Suprapubic skin (tissue), 4 donors: ENCODE results near the gene HEXD. TPM values are rescaled to one million over a fixed set of nuclear protein-coding genes. Genes with fewer than 3 reads are reported as not detected.
"Not testable (repeated sequence)": the region's sequence is repeated elsewhere in the genome, so short reads cannot be mapped to it uniquely, and the experiment has no call there.

Experiments used
- DNase-seq, 2 donors: peaks; one replicate each; pipeline ENCODE4 v3.0.0-alpha.2; 2019; ENCODE audit warnings: low spot score in 2 of 2
- H3K27ac ChIP-seq: fragments of 200-600 bp; sonication (generic); one replicate; pipeline ENCODE4 v1.5.1; 2019
- H3K27me3 ChIP-seq: fragments of 200-600 bp; sonication (generic); one replicate; pipeline ENCODE4 v1.5.1; 2019
- H3K36me3 ChIP-seq: fragments of 200-600 bp; sonication (generic); one replicate; pipeline ENCODE4 v1.5.1; 2019
- H3K4me1 ChIP-seq: fragments of 200-600 bp; sonication (generic); one replicate; pipeline ENCODE4 v1.5.1; 2019
- H3K4me3 ChIP-seq: fragments of 200-600 bp; sonication (generic); one replicate; pipeline ENCODE4 v1.5.1; 2019; ENCODE audit warnings: mild to moderate bottlenecking
- H3K9me3 ChIP-seq: fragments of 200-600 bp; sonication (generic); one replicate; pipeline ENCODE4 v1.5.1; 2019
- EP300 ChIP-seq: sonication (generic); formaldehyde crosslinking; IDR thresholded peaks from one replicate; pipeline ENCODE4 v1.6.1; 2017; ENCODE audit warnings: antibody characterized with exemption
- POLR2A ChIP-seq, 2 donors: fragments of 450-650 bp; IDR thresholded peaks; one replicate each; pipeline ENCODE4 v1.6.1; 2017; ENCODE audit warnings: antibody characterized with exemption in 2 of 2, mild to moderate bottlenecking in 2 of 2, moderate library complexity in 2 of 2
- POLR2AphosphoS5 ChIP-seq, 3 donors: sonication (generic); formaldehyde crosslinking; IDR thresholded peaks; one replicate each; pipeline ENCODE4 v1.6.1; 2017; ENCODE audit warnings: antibody characterized with exemption in 3 of 3
- WGBS: methylation state at CpG from one replicate; pipeline ENCODE4 v1.1.5; 2018; 5-methylcytosine and 5-hydroxymethylcytosine counted together
- total RNA-seq, 4 donors: library from RNA; depleted of rRNA; stranded (reverse); fragments of >200 nt; gene quantifications; one replicate each; pipeline ENCODE4 v1.1.0, GENCODE V29; 2016
- TF ChIP-seq, protein P1 (sequence below), 2 donors: fragments of 200-600 bp in 1 of 2; fragments of 450-650 bp in 1 of 2; sonication (generic) in 1 of 2; IDR thresholded peaks; one replicate each; pipeline ENCODE4 v1.5.1; 2016 to 2019; ENCODE audit warnings: antibody characterized with exemption in 2 of 2, mild to moderate bottlenecking in 1 of 2, moderate library complexity in 1 of 2

HEXD gene
- total RNA-seq, 4 donors from 2014 or later = 28.1 to 84.6 (median 33.4) TPM

DNA sequence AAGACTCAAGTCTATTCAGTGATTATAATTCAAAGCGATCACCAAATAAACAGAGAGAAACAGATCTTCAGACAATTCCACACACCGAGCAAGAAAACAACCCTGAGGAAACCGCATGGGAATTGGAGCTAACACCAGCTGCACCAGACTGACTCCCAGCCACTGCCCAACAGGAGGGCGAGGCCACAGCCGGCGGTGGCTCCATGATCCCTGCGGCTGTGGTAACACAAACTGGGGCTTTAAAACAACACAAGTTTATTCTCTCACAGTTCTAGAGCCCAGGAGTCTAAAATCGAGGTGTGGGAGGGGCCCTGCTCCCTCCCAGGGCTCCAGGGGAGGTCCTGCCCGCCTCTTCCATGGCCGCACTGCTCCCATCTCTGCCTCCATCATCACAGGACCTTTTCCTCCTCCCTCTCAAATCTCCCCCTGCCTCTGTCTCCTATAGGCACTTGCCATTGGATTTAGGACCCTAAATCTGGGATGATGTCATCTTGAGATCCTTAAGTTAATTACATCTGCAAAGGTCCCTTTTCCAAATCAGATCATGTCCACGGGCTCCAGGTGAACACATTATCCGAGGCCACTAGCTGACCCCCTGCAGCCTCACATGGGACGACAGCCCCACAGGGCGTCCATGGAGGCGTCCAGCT lies 9.7 kb upstream of the HEXD start:
- TF ChIP-seq POLR2AphosphoS5 (IDR thresholded peaks at IDR 0.05) = no peak
- no peak for TF ChIP-seq EP300
- TF ChIP-seq POLR2A (IDR thresholded peaks at IDR 0.05) = no peak
- TF ChIP-seq, protein P1, sequence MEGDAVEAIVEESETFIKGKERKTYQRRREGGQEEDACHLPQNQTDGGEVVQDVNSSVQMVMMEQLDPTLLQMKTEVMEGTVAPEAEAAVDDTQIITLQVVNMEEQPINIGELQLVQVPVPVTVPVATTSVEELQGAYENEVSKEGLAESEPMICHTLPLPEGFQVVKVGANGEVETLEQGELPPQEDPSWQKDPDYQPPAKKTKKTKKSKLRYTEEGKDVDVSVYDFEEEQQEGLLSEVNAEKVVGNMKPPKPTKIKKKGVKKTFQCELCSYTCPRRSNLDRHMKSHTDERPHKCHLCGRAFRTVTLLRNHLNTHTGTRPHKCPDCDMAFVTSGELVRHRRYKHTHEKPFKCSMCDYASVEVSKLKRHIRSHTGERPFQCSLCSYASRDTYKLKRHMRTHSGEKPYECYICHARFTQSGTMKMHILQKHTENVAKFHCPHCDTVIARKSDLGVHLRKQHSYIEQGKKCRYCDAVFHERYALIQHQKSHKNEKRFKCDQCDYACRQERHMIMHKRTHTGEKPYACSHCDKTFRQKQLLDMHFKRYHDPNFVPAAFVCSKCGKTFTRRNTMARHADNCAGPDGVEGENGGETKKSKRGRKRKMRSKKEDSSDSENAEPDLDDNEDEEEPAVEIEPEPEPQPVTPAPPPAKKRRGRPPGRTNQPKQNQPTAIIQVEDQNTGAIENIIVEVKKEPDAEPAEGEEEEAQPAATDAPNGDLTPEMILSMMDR (IDR thresholded peaks at IDR 0.05) = no peak
- Histone ChIP-seq H3K4me1 (no peaks in the 10 kb centered on the region), H3K27ac (no peak overlapping the region), H3K4me3 (no peak overlapping the region), H3K9me3 (no peaks in the 10 kb centered on the region), H3K36me3 (peaks cover 34% of the 10 kb centered on the region), H3K27me3 (no peaks in the 10 kb centered on the region)
- 92% methylated on average over 15 of the region's 15 CpGs for WGBS
- no peak for DNase-seq

DNA sequence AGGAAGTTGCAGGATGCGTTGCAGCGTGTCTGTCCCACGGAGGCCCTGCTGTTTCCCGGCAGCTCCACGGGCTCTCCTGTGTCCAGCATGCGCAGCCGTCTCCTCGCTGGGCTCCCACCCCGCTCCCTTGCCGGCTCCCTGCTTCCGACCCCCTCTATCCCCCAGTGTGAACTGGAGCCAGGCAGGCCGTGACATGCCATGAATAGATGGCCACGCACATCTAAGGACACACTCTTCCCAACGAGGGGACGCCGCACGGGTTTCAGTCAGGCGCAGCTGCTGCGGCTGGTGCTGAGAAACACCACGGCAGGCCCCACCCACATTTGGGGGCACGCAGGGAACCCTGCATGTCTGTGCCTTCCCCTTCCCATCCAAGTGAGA lies 9.2 kb upstream of the HEXD start:
- TF ChIP-seq, protein P1 (IDR thresholded peaks at IDR 0.05) = no peak
- TF ChIP-seq POLR2AphosphoS5 (IDR thresholded peaks at IDR 0.05) = no peak
- no peak for TF ChIP-seq EP300
- no peak for TF ChIP-seq POLR2A (IDR thresholded peaks at IDR 0.05)
- 97% methylated on average over 18 of the region's 21 CpGs for WGBS

DNA sequence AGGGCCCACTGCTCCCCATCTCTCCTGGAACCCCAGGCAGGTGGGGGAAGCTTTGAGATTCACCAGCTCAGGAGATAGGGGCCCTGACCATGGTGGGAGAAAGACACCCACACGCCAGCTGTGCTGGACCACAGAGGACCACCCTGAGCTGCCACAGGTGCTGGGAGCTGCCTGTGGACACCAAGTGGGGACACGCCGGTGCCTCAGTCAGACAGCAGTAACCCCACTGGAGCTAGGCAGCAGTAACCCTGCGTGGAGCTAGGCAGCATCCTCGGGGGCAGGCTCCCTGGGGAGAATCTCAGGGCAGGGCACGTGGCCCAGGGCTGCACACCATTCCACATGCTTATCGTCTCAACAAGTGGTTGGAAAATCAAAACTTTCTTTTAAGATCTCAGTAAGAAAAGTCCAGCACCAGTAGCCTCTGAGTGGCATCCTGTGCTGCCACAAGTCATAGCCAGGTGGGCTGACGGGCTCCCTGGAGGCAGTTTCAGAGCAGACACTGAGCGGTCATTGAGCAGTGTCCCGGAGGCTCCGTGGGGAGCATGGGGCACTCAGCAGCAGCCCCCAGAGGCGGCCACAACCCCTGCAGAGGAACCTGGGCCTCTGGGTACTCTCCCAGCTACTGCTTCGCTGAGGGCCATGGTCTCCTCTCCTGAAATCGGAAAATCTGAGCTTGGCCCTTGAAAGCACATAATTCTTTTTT lies 8.0 kb upstream of the HEXD start:
- TF ChIP-seq, protein P1 (IDR thresholded peaks at IDR 0.05) = no peak
- TF ChIP-seq POLR2AphosphoS5 (IDR thresholded peaks at IDR 0.05) = no peak
- TF ChIP-seq POLR2A (IDR thresholded peaks at IDR 0.05) = no peak
- TF ChIP-seq EP300 = no peak
- no peaks in the 10 kb centered on the region for H3K9me3 ChIP-seq
- no peak overlapping the region for H3K4me3 ChIP-seq
- peaks cover 8% of the 10 kb centered on the region for H3K4me1 ChIP-seq
- DNase-seq = no peak
- peaks cover 21% of the 10 kb centered on the region for H3K36me3 ChIP-seq
- H3K27ac ChIP-seq = no peak overlapping the region
- H3K27me3 ChIP-seq = no peaks in the 10 kb centered on the region
- whole genome bisulfite sequencing = 91% methylated on average over 13 of the region's 14 CpGs

More for the DNA sequence above, 9.2 kb upstream of the HEXD start:
- Histone ChIP-seq H3K9me3 (no peaks in the 10 kb centered on the region), H3K27me3 (no peaks in the 10 kb centered on the region), H3K4me1 (no peaks in the 10 kb centered on the region), H3K4me3 (no peak overlapping the region), H3K36me3 (peaks cover 29% of the 10 kb centered on the region), H3K27ac (no peak overlapping the region)
- no peak for DNase-seq

DNA sequence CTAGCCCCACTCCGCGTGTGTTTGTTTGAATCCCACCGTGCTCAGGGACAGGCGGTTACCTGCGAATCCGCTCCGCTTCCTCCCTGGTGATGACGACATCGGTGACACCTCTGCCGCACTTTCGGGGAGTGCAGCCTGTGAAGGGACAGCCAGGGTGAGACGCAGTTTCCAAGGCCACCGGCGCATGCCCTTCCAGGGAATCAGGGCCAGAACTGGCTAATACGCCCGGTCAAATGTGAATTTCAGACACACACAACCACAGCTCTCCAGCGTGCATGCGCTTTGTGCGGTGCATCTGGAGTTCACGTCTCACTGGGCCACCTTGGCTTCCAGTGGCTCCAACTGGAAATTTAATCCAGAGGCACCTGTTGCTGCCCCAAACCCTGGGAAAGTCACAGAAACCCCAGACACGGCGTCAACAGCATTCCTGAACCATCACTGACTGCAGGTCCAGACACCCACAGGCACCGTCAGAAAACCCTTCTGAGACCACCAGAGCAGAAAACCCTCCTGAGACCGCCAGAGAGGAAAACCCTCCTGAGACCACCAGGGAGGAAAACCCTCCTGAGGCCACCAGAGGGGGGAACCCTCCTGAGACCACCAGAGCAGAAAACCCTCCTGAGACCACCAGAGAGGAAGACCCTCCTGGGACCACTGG lies 6.6 kb upstream of the HEXD start:
- Histone ChIP-seq H3K4me1 (peaks cover 10% of the 10 kb centered on the region), H3K4me3 (no peak overlapping the region), H3K27ac (no peak overlapping the region), H3K9me3 (no peaks in the 10 kb centered on the region), H3K36me3 (peaks cover 10% of the 10 kb centered on the region), H3K27me3 (no peaks in the 10 kb centered on the region)
- DNase-seq = no peak
- 98% methylated on average over 20 of the region's 24 CpGs for WGBS
- TF ChIP-seq, protein P1 (IDR thresholded peaks at IDR 0.05) = no peak
- TF ChIP-seq POLR2A (IDR thresholded peaks at IDR 0.05) (no peak), EP300 (no peak)

DNA sequence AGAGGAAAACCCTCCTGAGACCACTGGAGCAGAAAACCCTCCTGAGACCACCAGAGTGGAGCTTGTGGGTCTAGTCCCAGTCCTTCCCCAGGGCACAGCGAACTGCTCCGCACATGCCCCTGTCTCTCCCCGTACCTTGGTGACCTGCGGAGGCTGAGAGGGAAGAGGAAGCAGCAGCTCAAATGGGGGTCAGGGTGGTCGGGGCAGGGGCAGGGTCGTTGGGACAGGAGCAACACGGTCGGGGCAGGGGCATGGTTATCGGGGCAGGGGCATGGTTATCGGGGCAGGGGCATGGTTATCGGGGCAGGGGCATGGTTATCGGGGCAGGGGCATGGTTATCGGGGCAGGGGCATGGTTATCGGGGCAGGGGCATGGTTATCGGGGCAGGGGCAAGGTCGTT lies 6.1 kb upstream of the HEXD start:
- H3K9me3 ChIP-seq, H3K27me3 ChIP-seq, H3K27ac ChIP-seq, H3K4me3 ChIP-seq, DNase-seq: not testable (repeated sequence)
- H3K36me3 ChIP-seq = peaks cover 10% of the 10 kb centered on the region
- peaks cover 10% of the 10 kb centered on the region for H3K4me1 ChIP-seq
- WGBS = 92% methylated on average over 15 of the region's 16 CpGs
